Neuronal stem cell (in vitro differentiated cells): ENCODE results near the gene ANKS1A.

Experiments used
- DNase-seq: peaks from one replicate; pipeline ENCODE4 v3.0.0-alpha.2; 2013; ENCODE audit warnings: low spot score
- H2AFZ ChIP-seq: one replicate; pipeline ENCODE4 v1.6.1; 2013; ENCODE audit warnings: mild to moderate bottlenecking, low read length, inconsistent platforms
- H2AK5ac ChIP-seq: 2 replicates; pipeline ENCODE4 v1.6.1; 2013; ENCODE audit warnings: low read depth, mild to moderate bottlenecking, inconsistent platforms, low read length, moderate library complexity, mixed read lengths
- H2BK120ac ChIP-seq: 2 replicates; pipeline ENCODE4 v1.6.1; 2013; ENCODE audit warnings: low read depth, mild to moderate bottlenecking, inconsistent platforms, low read length, moderate library complexity, mixed read lengths
- H2BK12ac ChIP-seq: one replicate; pipeline ENCODE4 v1.6.1; 2013; ENCODE audit warnings: low read length, inconsistent platforms
- H2BK15ac ChIP-seq: 2 replicates; pipeline ENCODE4 v1.6.1; 2013; ENCODE audit warnings: mild to moderate bottlenecking, low read length, inconsistent platforms, mixed read lengths
- H2BK5ac ChIP-seq: one replicate; pipeline ENCODE4 v1.6.1; 2013; ENCODE audit warnings: inconsistent platforms, mild to moderate bottlenecking, low read length, moderate library complexity
- H3K14ac ChIP-seq: one replicate; pipeline ENCODE4 v1.6.1; 2013; ENCODE audit warnings: low read length, inconsistent platforms
- H3K18ac ChIP-seq: 2 replicates; pipeline ENCODE4 v1.6.1; 2013; ENCODE audit warnings: low read length, inconsistent platforms
- H3K23ac ChIP-seq: 2 replicates; pipeline ENCODE4 v1.6.1; 2013; ENCODE audit warnings: low read depth, mild to moderate bottlenecking, mixed read lengths, low read length, inconsistent platforms; ENCODE audit not compliant: poor library complexity
- H3K27ac ChIP-seq: replicated peaks from 3 replicates; pipeline ENCODE4 v1.5.1; 2013; ENCODE audit warnings: low read length, inconsistent platforms
- H3K27me3 ChIP-seq, 3 experiments: 2 replicates each; pipeline ENCODE4 v1.6.1; 2013; ENCODE audit warnings: low read length in 3 of 3, mild to moderate bottlenecking in 2 of 3, inconsistent platforms in 1 of 3, low read depth in 1 of 3, mixed read lengths in 1 of 3, moderate library complexity in 1 of 3; ENCODE audit not compliant: control insufficient read depth in 3 of 3, insufficient read depth in 3 of 3
- H3K36me3 ChIP-seq, 2 donors: replicated peaks in 1 of 2; 2 replicates each; pipeline ENCODE4 v1.6.1; 2013; ENCODE audit warnings: low read length in 2 of 2; ENCODE audit not compliant: control insufficient read depth in 2 of 2, insufficient read depth in 2 of 2
- H3K4ac ChIP-seq: 2 replicates; pipeline ENCODE4 v1.6.1; 2013; ENCODE audit warnings: inconsistent platforms, mild to moderate bottlenecking, low read length, moderate library complexity
- H3K4me1 ChIP-seq, 2 donors: 1 replicate in 1 of 2; 2 replicates in 1 of 2; pipeline ENCODE4 v1.6.1; 2013; ENCODE audit warnings: low read length in 2 of 2, low read depth in 1 of 2; ENCODE audit not compliant: control insufficient read depth in 2 of 2, insufficient read depth in 1 of 2
- H3K4me2 ChIP-seq: one replicate; pipeline ENCODE4 v1.6.1; 2013; ENCODE audit warnings: mild to moderate bottlenecking, low read length, inconsistent platforms; ENCODE audit not compliant: insufficient read depth, poor library complexity, severe bottlenecking
- H3K4me3 ChIP-seq, 2 donors: 2 replicates each; pipeline ENCODE4 v1.5.1; 2013; ENCODE audit warnings: low read length in 2 of 2, mild to moderate bottlenecking in 2 of 2, inconsistent platforms in 1 of 2, moderate library complexity in 1 of 2
- H3K79me1 ChIP-seq: one replicate; pipeline ENCODE4 v1.6.1; 2013; ENCODE audit warnings: low read depth, mild to moderate bottlenecking, inconsistent platforms, low read length, moderate library complexity
- H3K9ac ChIP-seq: one replicate; pipeline ENCODE4 v1.6.1; 2013; ENCODE audit warnings: mild to moderate bottlenecking, low read depth, low read length, inconsistent platforms; ENCODE audit not compliant: poor library complexity
- H3K9me3 ChIP-seq, 2 donors: replicated peaks in 1 of 2; 2 replicates each; pipeline versions ENCODE3 to v1.6.1; 2013; ENCODE audit warnings: low read length in 2 of 2, mild to moderate bottlenecking in 2 of 2, inconsistent platforms in 1 of 2, low read depth in 1 of 2, mixed read lengths in 1 of 2, moderate library complexity in 1 of 2; ENCODE audit not compliant: control insufficient read depth in 2 of 2, insufficient read depth in 1 of 2
- H4K8ac ChIP-seq: one replicate; pipeline ENCODE4 v1.6.1; 2013; ENCODE audit warnings: low read depth, mild to moderate bottlenecking, inconsistent platforms, low read length, moderate library complexity
- H4K91ac ChIP-seq: one replicate; pipeline ENCODE4 v1.6.1; 2013; ENCODE audit warnings: low read length, low read depth, mild to moderate bottlenecking, inconsistent platforms; ENCODE audit not compliant: poor library complexity
- WGBS, 2 donors: extraction: QIAGEN DNeasy Blood & Tissue Kit; methylation state at CpG; one replicate each; pipeline ENCODE4 v1.1.7; 2013; ENCODE audit warnings: missing lambda C conversion rate in 2 of 2, mixed read lengths in 1 of 2; ENCODE audit not compliant: insufficient read length in 2 of 2, insufficient replicate concordance in 1 of 2; ENCODE audit errors: extremely low coverage in 2 of 2; 5-methylcytosine and 5-hydroxymethylcytosine counted together

Gene ANKS1A

GRCh38 chr6:35055891-35056290, 166.8 kb downstream of the ANKS1A start:
- Histone ChIP-seq H3K9me3 (no peaks in the 10 kb centered on the region), H3K36me3 (peaks cover 3 to 22% of the 10 kb centered on the region in 2 donors), H4K91ac (no peak overlapping the region), H3K14ac (no peak overlapping the region), H3K4me2 (no peak overlapping the region), H3K23ac (no peak overlapping the region), H3K18ac (no peak overlapping the region), H3K9ac (no peak overlapping the region), H2BK12ac (no peak overlapping the region), H4K8ac (no peak overlapping the region), H2AFZ (no peak overlapping the region), H3K27ac (no peak overlapping the region), H3K79me1 (no peaks in the 10 kb centered on the region), H3K4ac (no peak overlapping the region), H2BK120ac (no peak overlapping the region), H3K27me3 (no peaks in the 10 kb centered on the region), H2AK5ac (no peak overlapping the region), H3K4me1 (peaks cover 22 to 28% of the 10 kb centered on the region in 2 donors), H2BK5ac (no peak overlapping the region), H3K4me3 (no peak overlapping the region), H2BK15ac (no peak overlapping the region)
- DNase-seq: no peak
- no CpG with 5 or more reads among the region's 4 CpGs for WGBS, 2 donors

- no CpG with 5 or more reads among the region's 8 CpGs for WGBS, 2 donors
- Histone ChIP-seq H3K23ac (no peak overlapping the region), H4K8ac (no peak overlapping the region), H3K27me3 (no peaks in the 10 kb centered on the region), H3K9me3 (no peaks in the 10 kb centered on the region), H3K14ac (no peak overlapping the region), H2BK5ac (no peak overlapping the region), H3K9ac (no peak overlapping the region), H2BK12ac (no peak overlapping the region), H3K27ac (no peak overlapping the region), H3K4me2 (no peak overlapping the region), H2AK5ac (no peak overlapping the region), H2BK15ac (no peak overlapping the region), H3K4ac (no peak overlapping the region), H4K91ac (no peak overlapping the region), H2BK120ac (no peak overlapping the region), H3K18ac (peak overlapping the region; percentile 24), H3K79me1 (no peaks in the 10 kb centered on the region), H2AFZ (no peak overlapping the region), H3K4me3 (no peak overlapping the region), H3K4me1 (peaks cover 22 to 28% of the 10 kb centered on the region in 2 donors), H3K36me3 (peaks cover 3 to 25% of the 10 kb centered on the region in 2 donors)
- DNase-seq: no peak
These were observed 167.9 kb downstream of the ANKS1A start for GRCh38 chr6:35056952-35057351.

DNA sequence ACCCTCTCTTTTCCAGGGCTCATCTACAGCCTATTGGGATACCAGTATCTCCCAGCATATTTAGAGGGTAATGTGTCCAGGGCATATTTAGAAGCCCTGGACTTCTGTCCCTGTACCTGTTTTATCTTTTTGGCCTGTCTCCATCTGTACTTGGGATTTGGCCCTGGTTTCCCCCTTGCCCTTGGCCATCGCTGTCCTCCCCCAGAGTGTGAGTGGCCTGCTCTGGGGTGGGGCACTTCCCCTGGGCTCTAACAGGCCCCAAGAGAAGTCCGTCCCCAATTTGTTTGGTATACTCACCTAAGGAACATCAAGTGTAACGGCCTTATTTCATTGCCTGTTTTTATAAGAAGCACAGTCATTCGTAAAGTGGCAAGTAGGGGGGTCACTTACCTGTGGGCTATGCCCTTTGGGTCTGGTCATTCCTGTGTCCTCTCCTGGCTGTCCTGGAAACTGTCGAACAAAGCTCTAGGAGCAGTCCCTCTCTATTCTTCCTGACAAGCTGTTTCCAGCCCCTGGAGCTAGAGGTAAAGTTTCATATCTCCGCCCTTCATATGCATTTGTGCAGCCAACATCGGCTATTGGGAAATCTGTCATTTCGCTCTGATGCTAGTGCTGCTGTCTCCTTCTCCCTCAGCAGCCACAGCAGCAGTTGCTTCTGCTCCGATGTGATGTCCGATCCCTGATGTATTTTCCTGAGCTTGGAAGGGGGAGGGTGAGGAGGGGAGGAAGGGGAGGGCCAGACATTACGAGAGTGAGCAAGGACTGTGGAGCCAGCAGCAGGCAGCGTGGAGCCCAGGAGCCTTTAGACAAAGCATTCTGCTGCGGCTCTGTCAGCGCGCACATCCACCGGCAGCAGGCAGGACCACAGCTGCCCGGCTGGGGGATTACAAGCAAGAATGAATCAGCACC, 168.6 kb downstream of the ANKS1A start:
- H4K91ac ChIP-seq: no peak overlapping the region
- peak; percentile 56 for DNase-seq
- H4K8ac ChIP-seq: no peak overlapping the region
- no peak overlapping the region for H3K14ac ChIP-seq
- H3K9ac ChIP-seq: peak overlapping the region; percentile 5
- no peaks in the 10 kb centered on the region for H3K27me3 ChIP-seq
- H3K4ac ChIP-seq: no peak overlapping the region
- H2BK12ac ChIP-seq: no peak overlapping the region
- H3K4me2 ChIP-seq: no peak overlapping the region
- H3K4me1 ChIP-seq: peaks cover 20 to 26% of the 10 kb centered on the region in 2 donors
- no peak overlapping the region for H2BK5ac ChIP-seq
- H3K23ac ChIP-seq: no peak overlapping the region
- H2AFZ ChIP-seq: peak overlapping the region; percentile 18
- peak overlapping the region; percentile 61 for H2AK5ac ChIP-seq
- H3K36me3 ChIP-seq: peaks cover 3 to 28% of the 10 kb centered on the region in 2 donors
- no peaks in the 10 kb centered on the region for H3K79me1 ChIP-seq
- peak overlapping the region; percentile 29 for H2BK15ac ChIP-seq
- H3K9me3 ChIP-seq: no peaks in the 10 kb centered on the region
- no peak overlapping the region for H3K27ac ChIP-seq
- H3K18ac ChIP-seq: peak overlapping the region; percentile 73
- no CpG with 5 or more reads among the region's 17 CpGs for WGBS, 2 donors
- H3K4me3 ChIP-seq: no peak overlapping the region
- no peak overlapping the region for H2BK120ac ChIP-seq

DNA sequence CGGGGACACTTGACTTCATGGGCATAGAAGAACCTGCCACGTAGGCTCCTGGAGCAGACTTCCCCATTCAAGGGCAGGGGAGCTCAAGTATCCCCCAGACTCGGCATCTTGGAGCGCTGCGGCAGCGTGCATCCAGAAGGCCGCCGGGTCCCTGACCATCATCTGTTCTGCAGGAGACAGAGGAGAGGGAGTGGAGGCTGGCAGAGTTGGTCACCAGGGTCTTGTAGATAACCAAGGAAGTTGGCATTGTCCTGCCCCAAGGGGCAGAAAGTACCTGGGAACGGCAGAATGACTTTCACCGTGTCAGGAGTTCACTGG, 169.3 kb downstream of the ANKS1A start:
- H2AFZ ChIP-seq: peak overlapping the region; percentile 18
- peak overlapping the region; percentile 73 for H3K18ac ChIP-seq
- no peak overlapping the region for H3K9ac ChIP-seq
- H3K36me3 ChIP-seq: peaks cover 3 to 33% of the 10 kb centered on the region in 2 donors
- no peak overlapping the region for H2BK120ac ChIP-seq
- no peak overlapping the region for H2BK5ac ChIP-seq
- no peak overlapping the region for H3K27ac ChIP-seq
- no peak overlapping the region for H3K14ac ChIP-seq
- H3K4ac ChIP-seq: no peak overlapping the region
- H3K23ac ChIP-seq: no peak overlapping the region
- no peaks in the 10 kb centered on the region for H3K9me3 ChIP-seq
- H2BK12ac ChIP-seq: no peak overlapping the region
- no peak for DNase-seq
- H4K91ac ChIP-seq: no peak overlapping the region
- no CpG with 5 or more reads among the region's 10 CpGs for WGBS, 2 donors
- peak overlapping the region; percentile 61 for H2AK5ac ChIP-seq
- no peak overlapping the region for H3K4me3 ChIP-seq
- peak overlapping the region; percentile 29 for H2BK15ac ChIP-seq
- peaks cover 15 to 21% of the 10 kb centered on the region in 2 donors for H3K4me1 ChIP-seq
- no peaks in the 10 kb centered on the region for H3K27me3 ChIP-seq
- no peak overlapping the region for H3K4me2 ChIP-seq
- H4K8ac ChIP-seq: no peak overlapping the region
- no peaks in the 10 kb centered on the region for H3K79me1 ChIP-seq
